Measurements from ENCODE around the gene STAP2.

The STAP2 gene

GRCh38 chr19:4313847-4314490, 24.7 kb downstream of the STAP2 start:
- Mint-ChIP-seq H3K9me3 (no peaks in the 10 kb centered on the region), H3K27me3 (no peaks in the 10 kb centered on the region), H3K36me3 (ENCODE audit: low read depth) (peaks cover 4% of the 10 kb centered on the region), H3K4me3 (no peak overlapping the region), H3K4me1 (ENCODE audit: low read depth) (no peaks in the 10 kb centered on the region), H3K27ac (no peak overlapping the region)
- DNase-seq, result no peak

- H3K9me3 Mint-ChIP-seq, result no peaks in the 10 kb centered on the region
- peak; percentile 49 for DNase-seq
- H3K27ac Mint-ChIP-seq, result no peak overlapping the region
- peaks cover 4% of the 10 kb centered on the region for H3K36me3 Mint-ChIP-seq (ENCODE audit: low read depth)
- no peaks in the 10 kb centered on the region for H3K27me3 Mint-ChIP-seq
- H3K4me3 Mint-ChIP-seq, result no peak overlapping the region
- H3K4me1 Mint-ChIP-seq (ENCODE audit: low read depth), result peaks cover under 1% of the 10 kb centered on the region
Observed at GRCh38 chr19:4310247-4311121, 28.1 kb downstream of the STAP2 start.

- Mint-ChIP-seq H3K9me3 (no peaks in the 10 kb centered on the region), H3K27me3 (no peaks in the 10 kb centered on the region), H3K4me1 (ENCODE audit: low read depth) (peaks cover 29% of the 10 kb centered on the region), H3K36me3 (ENCODE audit: low read depth) (no peaks in the 10 kb centered on the region), H3K27ac (peak overlapping the region; percentile 29), H3K4me3 (peak overlapping the region; percentile 60)
- no peak for DNase-seq
Observed at GRCh38 chr19:4305659-4306058, 33.0 kb downstream of the STAP2 start.

- H3K4me1 Mint-ChIP-seq (ENCODE audit: low read depth), result peaks cover 31% of the 10 kb centered on the region
- H3K27me3 Mint-ChIP-seq, result no peaks in the 10 kb centered on the region
- no peaks in the 10 kb centered on the region for H3K9me3 Mint-ChIP-seq
- peak overlapping the region; percentile 60 for H3K4me3 Mint-ChIP-seq
- no peaks in the 10 kb centered on the region for H3K36me3 Mint-ChIP-seq (ENCODE audit: low read depth)
- no peak for DNase-seq
- H3K27ac Mint-ChIP-seq, result peak overlapping the region; percentile 29
Observed at GRCh38 chr19:4305257-4305612, 33.4 kb downstream of the STAP2 start.

- Mint-ChIP-seq H3K36me3 (ENCODE audit: low read depth) (no peaks in the 10 kb centered on the region), H3K27me3 (no peaks in the 10 kb centered on the region), H3K4me1 (ENCODE audit: low read depth) (peaks cover 31% of the 10 kb centered on the region), H3K9me3 (no peaks in the 10 kb centered on the region), H3K4me3 (peak within 1 kb of the TSS; percentile 61), H3K27ac (peak within 1 kb of the TSS; percentile 59)
- DNase-seq, result peak; percentile 86
Observed at GRCh38 chr19:4304538-4305256, 33.9 kb downstream of the STAP2 start, which contains the start of gene FSD1. Gene FSD1 (plus strand): TSS chr19:4304598. CDS start chr19:4304747, 149 bp downstream.

GRCh38 chr19:4303819-4304537, 34.6 kb downstream of the STAP2 start:
- peak overlapping the region; percentile 61 for H3K4me3 Mint-ChIP-seq
- DNase-seq, result no peak
- peaks cover 31% of the 10 kb centered on the region for H3K4me1 Mint-ChIP-seq (ENCODE audit: low read depth)
- H3K9me3 Mint-ChIP-seq, result no peaks in the 10 kb centered on the region
- H3K27ac Mint-ChIP-seq, result peak overlapping the region; percentile 59
- H3K36me3 Mint-ChIP-seq (ENCODE audit: low read depth), result no peaks in the 10 kb centered on the region
- H3K27me3 Mint-ChIP-seq, result no peaks in the 10 kb centered on the region

GRCh38 chr19:4302243-4302640, 36.4 kb downstream of the STAP2 start, which contains the start of gene TMIGD2:
Gene TMIGD2 (minus strand): TSS chr19:4302389. CDS start chr19:4302385, 4 bp downstream.
- Mint-ChIP-seq H3K4me3 (peak within 1 kb of the TSS; percentile 73), H3K27ac (peak within 1 kb of the TSS; percentile 89)

GRCh38 chr19:4301590-4302242, 36.9 kb downstream of the STAP2 start:
- no peaks in the 10 kb centered on the region for H3K36me3 Mint-ChIP-seq (ENCODE audit: low read depth)
- peak overlapping the region; percentile 73 for H3K4me3 Mint-ChIP-seq
- no peaks in the 10 kb centered on the region for H3K27me3 Mint-ChIP-seq
- peak overlapping the region; percentile 89 for H3K27ac Mint-ChIP-seq
- no peaks in the 10 kb centered on the region for H3K9me3 Mint-ChIP-seq
- H3K4me1 Mint-ChIP-seq (ENCODE audit: low read depth), result peaks cover 42% of the 10 kb centered on the region
- DNase-seq, result no peak

More at GRCh38 chr19:4302243-4302640, 36.4 kb downstream of the STAP2 start, which contains the start of gene TMIGD2:
- Mint-ChIP-seq H3K4me1 (ENCODE audit: low read depth) (peaks cover 42% of the 10 kb centered on the region), H3K9me3 (no peaks in the 10 kb centered on the region), H3K36me3 (ENCODE audit: low read depth) (no peaks in the 10 kb centered on the region), H3K27me3 (no peaks in the 10 kb centered on the region)
- peak; percentile 54 for DNase-seq

GRCh38 chr19:4300589-4300988, 38.0 kb downstream of the STAP2 start:
- H3K36me3 Mint-ChIP-seq (ENCODE audit: low read depth), result no peaks in the 10 kb centered on the region
- no peak overlapping the region for H3K27ac Mint-ChIP-seq
- no peaks in the 10 kb centered on the region for H3K27me3 Mint-ChIP-seq
- H3K4me1 Mint-ChIP-seq (ENCODE audit: low read depth), result peaks cover 42% of the 10 kb centered on the region
- H3K9me3 Mint-ChIP-seq, result no peaks in the 10 kb centered on the region
- DNase-seq, result no peak
- no peak overlapping the region for H3K4me3 Mint-ChIP-seq

- Mint-ChIP-seq H3K4me3 (no peak overlapping the region), H3K4me1 (ENCODE audit: low read depth) (peaks cover 35% of the 10 kb centered on the region), H3K9me3 (no peaks in the 10 kb centered on the region)
Observed at GRCh38 chr19:4298810-4299550, 39.6 kb downstream of the STAP2 start.

GRCh38 chr19:4297901-4298809, 40.5 kb downstream of the STAP2 start:
- H3K36me3 Mint-ChIP-seq (ENCODE audit: low read depth), result peaks cover 2% of the 10 kb centered on the region
- no peak overlapping the region for H3K4me3 Mint-ChIP-seq
- no peaks in the 10 kb centered on the region for H3K9me3 Mint-ChIP-seq
- no peaks in the 10 kb centered on the region for H3K27me3 Mint-ChIP-seq
- peaks cover 30% of the 10 kb centered on the region for H3K4me1 Mint-ChIP-seq (ENCODE audit: low read depth)
- peak; percentile 50 for DNase-seq
- no peak overlapping the region for H3K27ac Mint-ChIP-seq

More at GRCh38 chr19:4298810-4299550, 39.6 kb downstream of the STAP2 start:
- DNase-seq, result no peak
- Mint-ChIP-seq H3K27ac (no peak overlapping the region), H3K36me3 (ENCODE audit: low read depth) (peaks cover 2% of the 10 kb centered on the region), H3K27me3 (no peaks in the 10 kb centered on the region)

- H3K4me3 Mint-ChIP-seq, result no peak overlapping the region
- no peaks in the 10 kb centered on the region for H3K27me3 Mint-ChIP-seq
- H3K4me1 Mint-ChIP-seq (ENCODE audit: low read depth), result peaks cover 14% of the 10 kb centered on the region
- DNase-seq, result no peak
- peaks cover 2% of the 10 kb centered on the region for H3K36me3 Mint-ChIP-seq (ENCODE audit: low read depth)
- H3K9me3 Mint-ChIP-seq, result no peaks in the 10 kb centered on the region
- H3K27ac Mint-ChIP-seq, result no peak overlapping the region
Observed at GRCh38 chr19:4295972-4296771, 42.5 kb downstream of the STAP2 start.
